Measurements from ENCODE around the gene COMMD6. TPM values are rescaled to one million over a fixed set of nuclear protein-coding genes. Genes with fewer than 3 reads are reported as not detected.

Gene COMMD6
- total RNA-seq, 4 donors from 2014 or later = 45.1 to 92.6 (median 46.2) TPM

DNA sequence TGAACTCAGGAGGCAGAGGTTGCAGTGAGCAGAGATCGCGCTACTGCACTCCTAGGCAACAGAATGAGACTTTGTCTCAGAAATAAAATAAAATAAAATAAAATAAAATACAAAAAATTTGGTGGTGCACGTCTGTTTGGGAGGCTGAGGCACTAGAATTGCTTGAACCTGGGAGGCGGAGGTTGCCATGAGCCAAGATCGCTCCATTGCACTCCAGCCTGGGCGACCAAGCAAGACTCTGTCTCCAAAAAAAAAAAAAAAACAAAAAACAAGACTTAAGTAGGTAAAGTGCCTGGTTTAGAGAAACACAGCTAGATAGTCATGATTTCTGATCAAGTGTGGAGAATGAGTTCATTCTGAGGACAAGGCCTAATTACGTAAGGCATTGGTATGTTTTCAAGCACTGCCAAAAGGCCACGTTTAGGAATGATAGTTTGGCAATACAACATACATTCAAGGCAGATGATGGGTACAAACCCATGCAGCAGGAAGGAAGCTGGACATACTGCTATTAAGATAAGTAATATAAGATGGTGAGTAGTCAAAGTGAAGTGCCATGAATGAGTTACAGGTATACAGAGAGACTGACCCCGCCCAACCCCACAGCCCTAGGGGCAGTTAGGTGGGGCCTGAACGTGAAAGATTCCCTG lies 7.2 kb upstream of the COMMD6 start:
- no peak overlapping the region for H3K4me3 ChIP-seq
- WGBS, 2 donors (ENCODE audit: low coverage in 1 of 2) = 51 to 84% methylated on average over 4 to 10 of the region's 10 CpGs
- no peak for DNase-seq
- intact Hi-C loops (cut with DNase I; ENCODE audit: low total_unique reads) = loop anchor here (10.0 kb wide), 1 partner anchor 60 kb away; the partner anchor contains the start of gene TBC1D4
- H3K4me1 ChIP-seq = peaks cover 0 to 6% (median 0%) of the 10 kb centered on the region in 4 donors
- H3K9me3 ChIP-seq = no peaks in the 10 kb centered on the region
- no peaks in the 10 kb centered on the region for H3K27me3 ChIP-seq
- no peak overlapping the region for H3K27ac ChIP-seq
- in situ Hi-C loops (cut with MboI; ENCODE audit: low pct_ligation_motif_present in 1 of 4, low pct_unique_long_range_greater_than_20kb in 1 of 4, low sequenced_read_pairs in 3 of 4) = loop anchor here in 1 of 4 donors (10.0 kb wide), 1 partner anchor 60 kb away; the partner anchor contains the start of gene TBC1D4
- TF ChIP-seq EP300 (IDR thresholded peaks at IDR 0.05; ENCODE audit: low read depth) (no peak), POLR2AphosphoS5 (IDR thresholded peaks at IDR 0.05) (no peak), POLR2A (IDR thresholded peaks at IDR 0.05) (no peak)
- TF ChIP-seq, protein P1, sequence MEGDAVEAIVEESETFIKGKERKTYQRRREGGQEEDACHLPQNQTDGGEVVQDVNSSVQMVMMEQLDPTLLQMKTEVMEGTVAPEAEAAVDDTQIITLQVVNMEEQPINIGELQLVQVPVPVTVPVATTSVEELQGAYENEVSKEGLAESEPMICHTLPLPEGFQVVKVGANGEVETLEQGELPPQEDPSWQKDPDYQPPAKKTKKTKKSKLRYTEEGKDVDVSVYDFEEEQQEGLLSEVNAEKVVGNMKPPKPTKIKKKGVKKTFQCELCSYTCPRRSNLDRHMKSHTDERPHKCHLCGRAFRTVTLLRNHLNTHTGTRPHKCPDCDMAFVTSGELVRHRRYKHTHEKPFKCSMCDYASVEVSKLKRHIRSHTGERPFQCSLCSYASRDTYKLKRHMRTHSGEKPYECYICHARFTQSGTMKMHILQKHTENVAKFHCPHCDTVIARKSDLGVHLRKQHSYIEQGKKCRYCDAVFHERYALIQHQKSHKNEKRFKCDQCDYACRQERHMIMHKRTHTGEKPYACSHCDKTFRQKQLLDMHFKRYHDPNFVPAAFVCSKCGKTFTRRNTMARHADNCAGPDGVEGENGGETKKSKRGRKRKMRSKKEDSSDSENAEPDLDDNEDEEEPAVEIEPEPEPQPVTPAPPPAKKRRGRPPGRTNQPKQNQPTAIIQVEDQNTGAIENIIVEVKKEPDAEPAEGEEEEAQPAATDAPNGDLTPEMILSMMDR (IDR thresholded peaks at IDR 0.05) = no peak
- H3K36me3 ChIP-seq = no peaks in the 10 kb centered on the region

DNA sequence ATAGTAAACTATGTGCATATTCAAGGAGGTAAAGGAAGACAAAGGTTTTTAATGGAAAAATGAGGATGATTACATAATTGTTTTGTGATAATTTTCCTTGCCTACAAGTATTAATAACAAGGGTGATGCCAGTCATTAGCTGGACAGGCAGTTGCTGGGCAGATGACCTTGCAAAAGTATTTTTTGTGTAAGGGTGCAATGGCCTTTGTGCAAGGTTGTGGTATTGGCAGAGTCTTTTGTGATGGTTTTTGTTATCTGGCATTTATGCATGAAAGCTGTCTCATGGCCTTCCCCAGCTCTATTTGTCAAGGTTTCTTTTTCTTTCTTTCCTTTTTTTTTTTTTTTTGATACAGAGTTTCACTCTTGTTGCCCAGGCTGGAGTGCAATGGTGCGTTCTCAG lies 4.3 kb upstream of the COMMD6 start:
- no peaks in the 10 kb centered on the region for H3K9me3 ChIP-seq
- TF ChIP-seq EP300 (IDR thresholded peaks at IDR 0.05; ENCODE audit: low read depth) (no peak), POLR2AphosphoS5 (IDR thresholded peaks at IDR 0.05) (no peak), POLR2A (IDR thresholded peaks at IDR 0.05) (no peak)
- TF ChIP-seq, protein P1 (IDR thresholded peaks at IDR 0.05) = no peak
- in situ Hi-C loops (cut with MboI; ENCODE audit: low pct_ligation_motif_present in 1 of 4, low pct_unique_long_range_greater_than_20kb in 1 of 4, low sequenced_read_pairs in 3 of 4) (loop anchor here in 1 of 4 donors (10.0 kb wide), 1 partner anchor 57 kb away; the partner anchor contains the start of gene TBC1D4), intact Hi-C loops (cut with DNase I; ENCODE audit: low total_unique reads) (loop anchor here (10.0 kb wide), 1 partner anchor 57 kb away; the partner anchor contains the start of gene TBC1D4)
- H3K4me1 ChIP-seq = peaks cover 0 to 5% (median 3%) of the 10 kb centered on the region in 4 donors
- DNase-seq = no peak
- H3K27me3 ChIP-seq = no peaks in the 10 kb centered on the region
- no peaks in the 10 kb centered on the region for H3K36me3 ChIP-seq
- H3K27ac ChIP-seq = no peak overlapping the region
- 88 to 100% methylated on average over 1 of the region's 1 CpG for WGBS, 2 donors (ENCODE audit: low coverage in 1 of 2)
- no peak overlapping the region for H3K4me3 ChIP-seq

DNA sequence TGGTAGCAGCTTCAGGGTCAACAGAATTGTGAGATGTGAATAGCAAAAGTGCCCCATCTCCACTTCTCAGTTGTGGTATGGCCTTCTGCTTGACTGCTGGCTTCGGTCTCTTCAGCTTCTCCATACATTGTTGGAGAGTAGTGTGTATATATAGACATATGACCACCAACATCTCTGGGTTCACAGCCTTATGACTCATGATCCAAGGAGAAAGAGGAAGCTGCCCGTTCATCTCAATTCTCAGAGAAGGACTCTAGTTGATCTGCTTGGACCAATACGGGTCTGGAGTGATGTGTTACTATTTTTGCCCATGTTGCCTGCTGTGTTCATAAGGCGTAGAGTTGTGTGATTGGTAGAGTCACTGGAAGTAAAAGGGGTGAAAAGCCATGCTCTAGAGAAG lies 3.6 kb upstream of the COMMD6 start:
- TF ChIP-seq POLR2A (IDR thresholded peaks at IDR 0.05) = no peak
- no peak for TF ChIP-seq EP300 (IDR thresholded peaks at IDR 0.05; ENCODE audit: low read depth)
- TF ChIP-seq, protein P1 (IDR thresholded peaks at IDR 0.05) = no peak
- no peak for TF ChIP-seq POLR2AphosphoS5 (IDR thresholded peaks at IDR 0.05)
- no peak for DNase-seq
- Histone ChIP-seq H3K9me3 (no peaks in the 10 kb centered on the region), H3K36me3 (no peaks in the 10 kb centered on the region), H3K4me3 (no peak overlapping the region), H3K27ac (no peak overlapping the region), H3K27me3 (no peaks in the 10 kb centered on the region), H3K4me1 (peaks cover 0 to 11% (median 10%) of the 10 kb centered on the region in 4 donors)
- intact Hi-C loops (cut with DNase I; ENCODE audit: low total_unique reads) (loop anchor here (10.0 kb wide), 1 partner anchor 56 kb away; the partner anchor contains the start of gene TBC1D4), in situ Hi-C loops (cut with MboI; ENCODE audit: low pct_ligation_motif_present in 1 of 4, low pct_unique_long_range_greater_than_20kb in 1 of 4, low sequenced_read_pairs in 3 of 4) (loop anchor here in 1 of 4 donors (10.0 kb wide), 1 partner anchor 56 kb away; the partner anchor contains the start of gene TBC1D4)
- WGBS, 2 donors (ENCODE audit: low coverage in 1 of 2) = 81 to 84% methylated on average over 3 to 4 of the region's 4 CpGs

DNA sequence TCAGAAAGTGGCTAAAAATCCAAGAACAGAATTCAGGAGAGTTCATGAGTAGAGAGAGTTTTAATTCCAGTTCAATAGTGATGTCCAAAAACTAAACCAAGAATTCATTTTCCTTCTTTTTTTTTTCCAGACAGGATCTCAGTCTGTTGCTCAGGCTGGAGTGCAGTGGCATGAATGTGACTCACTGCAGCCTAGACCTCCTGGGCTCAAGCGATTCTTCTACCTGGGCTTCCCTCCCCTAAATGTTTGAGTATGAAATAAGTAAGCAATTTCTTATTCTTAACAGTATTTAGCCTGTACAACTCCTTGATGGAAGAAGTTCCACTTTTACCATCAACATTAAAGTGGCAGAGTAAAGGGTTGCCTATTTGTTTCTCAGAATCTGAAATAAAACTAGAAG lies 3.8 kb downstream of the COMMD6 start:
- no peak overlapping the region for H3K27ac ChIP-seq
- in situ Hi-C loops (cut with MboI; ENCODE audit: low pct_ligation_motif_present in 1 of 4, low pct_unique_long_range_greater_than_20kb in 1 of 4, low sequenced_read_pairs in 3 of 4) = no loop called here
- H3K4me1 ChIP-seq = peaks cover 0 to 16% (median 13%) of the 10 kb centered on the region in 4 donors
- peaks cover 0 to 5% (median 0%) of the 10 kb centered on the region in 4 donors for H3K36me3 ChIP-seq
- WGBS, 2 donors (ENCODE audit: low coverage in 1 of 2) = 96% methylated on average over 1 of the region's 1 CpG; no CpG with 5 or more reads in 1 of the 2 donors
- no peaks in the 10 kb centered on the region for H3K9me3 ChIP-seq
- intact Hi-C loops (cut with DNase I; ENCODE audit: low total_unique reads) = no loop called here
- H3K4me3 ChIP-seq = no peak overlapping the region
- TF ChIP-seq POLR2AphosphoS5 (IDR thresholded peaks at IDR 0.05) (no peak), POLR2A (IDR thresholded peaks at IDR 0.05) (no peak), EP300 (IDR thresholded peaks at IDR 0.05; ENCODE audit: low read depth) (no peak)
- TF ChIP-seq, protein P1 (IDR thresholded peaks at IDR 0.05) = no peak
- no peak for DNase-seq
- H3K27me3 ChIP-seq = no peaks in the 10 kb centered on the region
